Measurements from ENCODE around the gene TSPAN9. TPM values are rescaled to one million over a fixed set of nuclear protein-coding genes. Genes with fewer than 3 reads are reported as not detected.

Gene TSPAN9
- total RNA-seq, 1 experiment from 2014 or later = 9.6 TPM

DNA sequence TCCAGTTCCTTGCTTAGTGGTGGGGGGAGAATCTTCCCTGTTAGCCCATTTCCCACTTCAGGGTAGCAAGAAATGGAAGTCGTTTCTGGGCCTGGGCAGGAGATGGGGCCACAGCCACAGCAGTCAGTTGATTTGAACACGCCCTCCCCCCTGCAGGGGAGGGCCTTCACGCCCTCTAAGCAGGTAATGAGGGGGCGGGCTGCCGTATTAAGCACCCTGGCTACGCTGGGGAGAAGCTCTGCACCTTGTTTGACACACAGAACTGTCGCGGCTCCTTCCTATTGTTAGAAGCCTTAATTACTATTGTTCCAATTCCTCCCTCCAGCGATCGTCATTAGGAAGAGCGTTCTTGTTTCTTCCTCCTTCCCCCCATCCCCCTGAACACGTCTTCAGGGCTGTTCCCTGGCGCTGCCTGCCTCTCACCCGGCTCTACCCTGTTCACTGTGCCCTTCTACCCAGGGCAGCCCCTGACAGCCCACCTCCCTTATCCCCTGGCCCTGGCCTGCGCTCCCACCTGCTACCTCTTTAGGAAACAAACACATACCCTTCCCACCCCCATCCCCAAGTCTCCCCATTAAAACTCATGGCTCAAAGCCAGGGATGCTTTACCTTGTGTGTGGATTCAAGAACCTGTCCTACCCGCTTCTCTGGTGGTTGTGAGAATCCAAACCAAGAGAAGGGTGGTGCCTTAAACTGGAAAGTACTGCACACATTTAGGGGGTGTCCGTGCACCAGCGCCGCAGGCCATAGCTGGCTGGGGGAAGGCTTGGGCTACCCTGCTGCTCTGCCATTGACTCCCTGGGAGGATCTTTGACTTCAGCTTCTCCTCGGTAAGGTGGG, 137.6 kb downstream of the TSPAN9 start:
- H4K20me1 ChIP-seq (ENCODE audit: insufficient read depth) = no peaks in the 10 kb centered on the region; the same call in 1 of the 2 replicates
- H3K4me3 ChIP-seq = no peak overlapping the region
- H3F3A ChIP-seq (ENCODE audit: insufficient read depth, low read depth) = no peaks in the 10 kb centered on the region
- no TSS peak for BruUV-seq (replicated peaks)
- H3K27ac ChIP-seq = no peak overlapping the region
- ChIA-PET POLR2A (ENCODE audit: unreplicated experiment) (no interaction called here), CTCF (no interaction called here)
- H3K4me2 ChIP-seq = no peak overlapping the region
- no peaks in the 10 kb centered on the region for H3K79me2 ChIP-seq (ENCODE audit: low read depth)
- no peaks in the 10 kb centered on the region for H3K36me3 ChIP-seq (ENCODE audit: low read depth)
- H2AFZ ChIP-seq = no peak overlapping the region
- no peak for DNase-seq
- no peaks in the 10 kb centered on the region for H3K9me3 ChIP-seq (ENCODE audit: insufficient read depth, low read depth)
- no peaks in the 10 kb centered on the region for H3K9me2 ChIP-seq (ENCODE audit: insufficient read depth)
- 0 out of 2 replicates have a peak, but pooled peaks cover 5% of the 10 kb centered on the region for H3K27me3 ChIP-seq (ENCODE audit: insufficient read depth, low read depth)
- intact Hi-C loops (cut with micrococcal nuclease; ENCODE audit: unreplicated experiment) = no loop called here
- TF ChIP-seq EZH2 (IDR thresholded peaks at IDR 0.05; ENCODE audit: low read depth) = no peak
- TF ChIP-seq, protein P1, sequence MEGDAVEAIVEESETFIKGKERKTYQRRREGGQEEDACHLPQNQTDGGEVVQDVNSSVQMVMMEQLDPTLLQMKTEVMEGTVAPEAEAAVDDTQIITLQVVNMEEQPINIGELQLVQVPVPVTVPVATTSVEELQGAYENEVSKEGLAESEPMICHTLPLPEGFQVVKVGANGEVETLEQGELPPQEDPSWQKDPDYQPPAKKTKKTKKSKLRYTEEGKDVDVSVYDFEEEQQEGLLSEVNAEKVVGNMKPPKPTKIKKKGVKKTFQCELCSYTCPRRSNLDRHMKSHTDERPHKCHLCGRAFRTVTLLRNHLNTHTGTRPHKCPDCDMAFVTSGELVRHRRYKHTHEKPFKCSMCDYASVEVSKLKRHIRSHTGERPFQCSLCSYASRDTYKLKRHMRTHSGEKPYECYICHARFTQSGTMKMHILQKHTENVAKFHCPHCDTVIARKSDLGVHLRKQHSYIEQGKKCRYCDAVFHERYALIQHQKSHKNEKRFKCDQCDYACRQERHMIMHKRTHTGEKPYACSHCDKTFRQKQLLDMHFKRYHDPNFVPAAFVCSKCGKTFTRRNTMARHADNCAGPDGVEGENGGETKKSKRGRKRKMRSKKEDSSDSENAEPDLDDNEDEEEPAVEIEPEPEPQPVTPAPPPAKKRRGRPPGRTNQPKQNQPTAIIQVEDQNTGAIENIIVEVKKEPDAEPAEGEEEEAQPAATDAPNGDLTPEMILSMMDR (conservative IDR thresholded peaks at IDR 0.05) = no peak
- peaks cover 6% of the 10 kb centered on the region; the same call in 1 of the 2 replicates for H3K4me1 ChIP-seq (replicated peaks; ENCODE audit: insufficient read depth)

- TF ChIP-seq, protein P1 (conservative IDR thresholded peaks at IDR 0.05) = no peak
- CTCF ChIA-PET = no interaction called here
- H3K36me3 ChIP-seq (ENCODE audit: low read depth) = no peaks in the 10 kb centered on the region
- H3K9me2 ChIP-seq (ENCODE audit: insufficient read depth) = no peaks in the 10 kb centered on the region
- no peak for DNase-seq
- no peak overlapping the region for H3K4me3 ChIP-seq
- POLR2A ChIA-PET (ENCODE audit: unreplicated experiment) = no interaction called here
- H3K9me3 ChIP-seq (ENCODE audit: insufficient read depth, low read depth) = no peaks in the 10 kb centered on the region
- H4K20me1 ChIP-seq (ENCODE audit: insufficient read depth) = no peaks in the 10 kb centered on the region; the same call in 1 of the 2 replicates
- H3K79me2 ChIP-seq (ENCODE audit: low read depth) = no peaks in the 10 kb centered on the region
- H3K27me3 ChIP-seq (ENCODE audit: insufficient read depth, low read depth) = 0 out of 2 replicates have a peak, but pooled peaks cover 5% of the 10 kb centered on the region
- H3F3A ChIP-seq (ENCODE audit: insufficient read depth, low read depth) = no peaks in the 10 kb centered on the region
- intact Hi-C loops (cut with micrococcal nuclease; ENCODE audit: unreplicated experiment) = no loop called here
- no peak overlapping the region for H2AFZ ChIP-seq
- BruUV-seq (replicated peaks) = no TSS peak
- H3K4me1 ChIP-seq (replicated peaks; ENCODE audit: insufficient read depth) = peaks cover 6% of the 10 kb centered on the region; the same call in 1 of the 2 replicates
- H3K27ac ChIP-seq = no peak overlapping the region
- no peak overlapping the region for H3K4me2 ChIP-seq
Measured at GRCh38 chr12:3215410-3215975, 138.3 kb downstream of the TSPAN9 start.

DNA sequence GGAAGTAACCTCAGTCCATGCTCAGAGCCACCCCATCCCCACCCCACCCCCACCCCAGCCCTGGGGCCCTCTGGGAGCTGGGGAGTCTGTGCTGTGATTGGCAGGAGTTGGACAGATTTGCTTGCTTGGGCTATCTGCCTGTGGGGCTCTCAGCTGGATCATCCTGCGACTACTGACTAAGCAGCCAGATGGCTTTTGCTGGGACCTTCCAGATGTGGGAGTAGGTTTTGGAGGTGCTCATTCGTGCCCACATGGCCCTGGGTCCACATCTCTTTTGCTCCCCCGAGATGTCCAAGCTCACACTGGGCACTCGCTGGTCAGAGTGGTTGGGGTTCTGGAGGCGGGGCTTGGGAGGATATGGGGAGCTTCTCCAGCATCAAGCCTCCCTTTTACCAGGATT, 138.9 kb downstream of the TSPAN9 start:
- peaks cover 6% of the 10 kb centered on the region; the same call in 1 of the 2 replicates for H3K4me1 ChIP-seq (replicated peaks; ENCODE audit: insufficient read depth)
- no peaks in the 10 kb centered on the region for H3K79me2 ChIP-seq (ENCODE audit: low read depth)
- no peak overlapping the region for H3K27ac ChIP-seq
- no peak overlapping the region for H3K4me2 ChIP-seq
- no TSS peak for BruUV-seq (replicated peaks)
- no peaks in the 10 kb centered on the region for H3K9me2 ChIP-seq (ENCODE audit: insufficient read depth)
- H3K27me3 ChIP-seq (ENCODE audit: insufficient read depth, low read depth) = 0 out of 2 replicates have a peak, but pooled peaks cover 5% of the 10 kb centered on the region
- TF ChIP-seq EZH2 (IDR thresholded peaks at IDR 0.05; ENCODE audit: low read depth) = no peak
- TF ChIP-seq, protein P1 (conservative IDR thresholded peaks at IDR 0.05) = no peak
- intact Hi-C loops (cut with micrococcal nuclease; ENCODE audit: unreplicated experiment) = no loop called here
- no peaks in the 10 kb centered on the region; the same call in 1 of the 2 replicates for H4K20me1 ChIP-seq (ENCODE audit: insufficient read depth)
- no peaks in the 10 kb centered on the region for H3F3A ChIP-seq (ENCODE audit: insufficient read depth, low read depth)
- ChIA-PET POLR2A (ENCODE audit: unreplicated experiment) (no interaction called here), CTCF (no interaction called here)
- DNase-seq = no peak
- no peaks in the 10 kb centered on the region for H3K9me3 ChIP-seq (ENCODE audit: insufficient read depth, low read depth)
- no peak overlapping the region for H2AFZ ChIP-seq
- H3K4me3 ChIP-seq = no peak overlapping the region
- H3K36me3 ChIP-seq (ENCODE audit: low read depth) = no peaks in the 10 kb centered on the region
